ENCODE data around the gene PRICKLE3.
"Not testable (repeated sequence)": the region's sequence is repeated elsewhere in the genome, so short reads cannot be mapped to it uniquely, and the experiment has no call there.

The PRICKLE3 gene

GRCh38 chrX:49155900-49156837 lies 30.0 kb downstream of the PRICKLE3 start:
- DNase-seq = peak; percentile 13

- no peak for DNase-seq
These were observed 30.8 kb downstream of the PRICKLE3 start for GRCh38 chrX:49155243-49155899.

GRCh38 chrX:49153467-49153866 lies 32.7 kb downstream of the PRICKLE3 start:
- DNase-seq = no peak

- DNase-seq = not testable (repeated sequence)
These were observed 36.9 kb downstream of the PRICKLE3 start for GRCh38 chrX:49149291-49149690.

- DNase-seq = not testable (repeated sequence)
These were observed 37.6 kb downstream of the PRICKLE3 start for GRCh38 chrX:49148390-49149100.

GRCh38 chrX:49147936-49148335 lies 38.2 kb downstream of the PRICKLE3 start:
- no peak for DNase-seq

- no peak for DNase-seq
These were observed 38.9 kb downstream of the PRICKLE3 start for GRCh38 chrX:49147282-49147681.

GRCh38 chrX:49143154-49143553 lies 43.0 kb downstream of the PRICKLE3 start:
- DNase-seq = not testable (repeated sequence)

- not testable (repeated sequence) for DNase-seq
These were observed 43.9 kb downstream of the PRICKLE3 start for GRCh38 chrX:49142264-49142663.

GRCh38 chrX:49139713-49140112 lies 46.5 kb downstream of the PRICKLE3 start:
- DNase-seq = no peak

GRCh38 chrX:49137492-49137891 lies 48.7 kb downstream of the PRICKLE3 start:
- no peak for DNase-seq

GRCh38 chrX:49133759-49134158 lies 52.4 kb downstream of the PRICKLE3 start:
- DNase-seq = no peak

- DNase-seq = not testable (repeated sequence)
These were observed 53.9 kb downstream of the PRICKLE3 start for GRCh38 chrX:49132275-49132674.

- DNase-seq = no peak
These were observed 56.7 kb downstream of the PRICKLE3 start for GRCh38 chrX:49129427-49129826.

- not testable (repeated sequence) for DNase-seq
These were observed 58.4 kb downstream of the PRICKLE3 start for GRCh38 chrX:49127742-49128258.
